GM12865 (cell line): ENCODE data around the gene C14orf132.

ENCODE experiments used
- DNase-seq: peaks from one replicate; pipeline ENCODE4 v3.0.0; 2010; ENCODE audit warnings: low read depth
- H3K4me3 ChIP-seq: 2 replicates; pipeline ENCODE4 v1.5.1; 2011; ENCODE audit warnings: mild to moderate bottlenecking, low read depth, low read length, control low read depth
- CTCF ChIP-seq: IDR thresholded peaks from 2 replicates; pipeline ENCODE4 v1.5.1; 2011; ENCODE audit warnings: low read length, control low read depth, low read depth, inconsistent platforms; ENCODE audit not compliant: insufficient read depth; ENCODE audit errors: missing control alignments

The C14orf132 gene

GRCh38 chr14:96108061-96108795, 69.1 kb downstream of the C14orf132 start:
- DNase-seq: no peak
- no peak overlapping the region for H3K4me3 ChIP-seq
- TF ChIP-seq CTCF: no peak

GRCh38 chr14:96108911-96109310, 69.7 kb downstream of the C14orf132 start:
- TF ChIP-seq CTCF: no peak
- H3K4me3 ChIP-seq: no peak overlapping the region
- DNase-seq: no peak

- TF ChIP-seq CTCF: no peak
- DNase-seq: no peak
- H3K4me3 ChIP-seq: no peak overlapping the region
These were observed 70.6 kb downstream of the C14orf132 start for GRCh38 chr14:96109596-96110355.

- TF ChIP-seq CTCF: no peak
- no peak overlapping the region for H3K4me3 ChIP-seq
- DNase-seq: no peak
These were observed 72.9 kb downstream of the C14orf132 start for GRCh38 chr14:96112032-96112431.

- H3K4me3 ChIP-seq: no peak overlapping the region
- no peak for DNase-seq
- TF ChIP-seq CTCF: no peak
These were observed 74.8 kb downstream of the C14orf132 start for GRCh38 chr14:96114002-96114401.

- no peak for TF ChIP-seq CTCF
- H3K4me3 ChIP-seq: no peak overlapping the region
- DNase-seq: no peak
These were observed 78.1 kb downstream of the C14orf132 start for GRCh38 chr14:96117101-96117897.
